HuH-7.5 (cell line): ENCODE data around the gene TCEANC2.

Experiments used
- DNase-seq: peaks from one replicate; pipeline ENCODE4 v3.0.0; 2011; ENCODE audit warnings: low spot score

TCEANC2 gene

GRCh38 chr1:54114001-54114400 lies 60.6 kb downstream of the TCEANC2 start:
- no peak for DNase-seq

GRCh38 chr1:54114955-54115354 lies 61.5 kb downstream of the TCEANC2 start:
- no peak for DNase-seq

GRCh38 chr1:54115520-54115919 lies 62.1 kb downstream of the TCEANC2 start:
- DNase-seq: no peak

- DNase-seq: no peak
Measured at GRCh38 chr1:54117815-54118563, 64.6 kb downstream of the TCEANC2 start.

GRCh38 chr1:54118704-54119103 lies 65.3 kb downstream of the TCEANC2 start:
- no peak for DNase-seq

- DNase-seq: no peak
Measured at GRCh38 chr1:54120018-54120697, 66.8 kb downstream of the TCEANC2 start.

GRCh38 chr1:54120698-54121481 lies 67.5 kb downstream of the TCEANC2 start:
- no peak for DNase-seq

- peak; percentile 90 for DNase-seq
Measured at GRCh38 chr1:54121482-54122134, 68.2 kb downstream of the TCEANC2 start.

GRCh38 chr1:54122135-54122751 lies 68.8 kb downstream of the TCEANC2 start:
- DNase-seq: peak; percentile 52

GRCh38 chr1:54122992-54123391 lies 69.6 kb downstream of the TCEANC2 start:
- DNase-seq: no peak

GRCh38 chr1:54124472-54124871 lies 71.1 kb downstream of the TCEANC2 start:
- no peak for DNase-seq

GRCh38 chr1:54124906-54125305 lies 71.5 kb downstream of the TCEANC2 start:
- DNase-seq: no peak

GRCh38 chr1:54125386-54126070 lies 72.1 kb downstream of the TCEANC2 start:
- peak; percentile 35 for DNase-seq

- no peak for DNase-seq
Measured at GRCh38 chr1:54126271-54126815, 72.9 kb downstream of the TCEANC2 start.

GRCh38 chr1:54127594-54128300 lies 74.3 kb downstream of the TCEANC2 start:
- DNase-seq: no peak

GRCh38 chr1:54129858-54130257 lies 76.5 kb downstream of the TCEANC2 start:
- DNase-seq: no peak

- no peak for DNase-seq
Measured at GRCh38 chr1:54131419-54131818, 78.0 kb downstream of the TCEANC2 start.

GRCh38 chr1:54132495-54132894 lies 79.1 kb downstream of the TCEANC2 start:
- no peak for DNase-seq

GRCh38 chr1:54134295-54134694 lies 80.9 kb downstream of the TCEANC2 start:
- no peak for DNase-seq

- DNase-seq: no peak
Measured at GRCh38 chr1:54135436-54136120, 82.2 kb downstream of the TCEANC2 start.
